Activated CD4-positive, alpha-beta T cell treated with anti-CD3 and anti-CD28 coated beads, Interleukin-2, amount 50 U/mL, for 4 hours (primary cell): ENCODE data around the gene MACROD2.

Experiments
- DNase-seq, 2 experiments: peaks; one replicate each; pipeline ENCODE4 v3.0.0-alpha.2; 2020

Gene MACROD2

DNA sequence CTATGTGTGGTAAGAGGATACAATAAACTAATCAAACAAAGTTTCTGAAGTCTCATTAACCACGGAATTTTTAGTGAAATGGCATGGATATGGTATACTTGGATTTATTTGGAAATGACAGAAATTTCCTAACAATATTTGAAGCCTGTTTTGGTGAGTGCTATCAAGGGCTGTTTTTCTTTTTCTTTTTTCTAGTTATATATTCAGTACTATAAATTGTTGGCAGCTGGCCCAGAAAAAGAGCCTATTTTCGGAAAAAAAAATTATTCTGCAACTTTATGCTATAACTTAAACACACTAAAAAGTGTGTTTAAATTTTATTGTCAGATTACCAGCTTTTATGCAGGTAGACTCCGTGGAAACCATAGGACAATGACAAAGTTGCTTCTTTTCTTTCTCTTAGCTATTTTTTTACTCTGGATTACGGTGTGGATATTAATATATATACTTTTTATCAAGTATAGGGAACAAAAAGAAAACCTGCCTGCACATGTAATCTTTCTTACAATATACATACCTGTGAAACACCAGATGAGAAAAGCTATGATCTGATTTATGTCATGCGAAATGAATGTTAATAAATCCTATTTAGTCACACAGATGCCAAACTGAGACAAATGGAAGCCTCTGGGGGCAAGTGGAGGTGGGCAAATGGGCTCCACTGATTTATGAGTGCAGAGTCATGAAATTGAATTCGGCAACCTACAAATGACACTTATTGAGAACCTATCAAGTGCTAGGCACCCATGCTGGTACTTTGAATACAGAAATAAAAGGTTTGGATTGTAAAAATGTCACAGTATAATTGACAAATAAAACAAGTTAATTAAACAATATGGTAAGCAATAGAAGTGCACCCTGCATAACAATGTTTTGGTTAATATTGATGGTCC is 1261.6 kb downstream of the MACROD2 start:
- DNase-seq, result no peak

DNA sequence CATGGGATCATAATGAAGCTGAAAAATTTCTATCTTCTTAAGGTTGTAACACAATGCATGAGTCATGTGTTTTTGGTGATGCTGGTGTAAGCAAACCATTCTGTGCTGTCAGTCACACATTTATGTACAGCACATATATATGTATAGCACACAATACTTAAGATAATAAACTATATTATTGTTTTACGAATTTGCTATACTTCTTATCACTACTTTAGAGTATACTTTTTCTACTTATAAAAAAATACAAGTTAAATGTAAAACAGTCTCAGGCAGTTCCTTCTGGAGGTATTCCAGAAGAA is 1262.2 kb downstream of the MACROD2 start:
- DNase-seq, result no peak

DNA sequence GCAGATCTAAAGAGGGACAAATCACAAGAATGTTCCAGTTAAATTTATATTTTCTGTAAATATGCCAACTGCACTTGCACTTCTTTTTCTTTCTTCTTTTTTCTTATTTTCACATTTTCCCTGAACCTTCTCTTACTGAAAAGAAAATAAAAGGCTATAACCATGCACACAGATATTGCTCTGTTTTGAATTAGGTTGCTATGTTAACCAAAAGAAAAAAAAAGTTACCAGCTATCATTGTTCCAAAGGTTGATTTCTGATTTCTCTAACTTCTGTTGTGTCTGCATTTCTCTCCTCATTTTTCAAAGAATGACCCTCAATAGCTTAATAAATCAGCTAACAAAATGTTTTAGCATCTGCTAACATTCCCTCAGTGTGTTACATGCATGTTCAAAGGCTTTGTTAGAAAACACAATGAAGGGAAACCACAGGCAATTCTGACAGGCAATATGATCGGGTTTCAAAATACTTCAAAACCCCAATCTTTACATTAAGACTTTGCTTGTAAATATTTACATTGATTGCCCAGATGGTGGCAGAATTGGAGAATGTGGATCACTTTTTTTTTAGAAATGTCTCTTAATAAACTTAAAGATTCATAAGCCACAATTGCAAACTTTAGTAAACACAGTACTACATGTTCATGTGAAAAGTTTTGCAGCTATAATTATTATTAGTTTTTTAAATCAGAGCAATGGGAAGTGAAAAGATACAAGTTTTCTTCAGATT is 1270.4 kb downstream of the MACROD2 start:
- no peak for DNase-seq

DNA sequence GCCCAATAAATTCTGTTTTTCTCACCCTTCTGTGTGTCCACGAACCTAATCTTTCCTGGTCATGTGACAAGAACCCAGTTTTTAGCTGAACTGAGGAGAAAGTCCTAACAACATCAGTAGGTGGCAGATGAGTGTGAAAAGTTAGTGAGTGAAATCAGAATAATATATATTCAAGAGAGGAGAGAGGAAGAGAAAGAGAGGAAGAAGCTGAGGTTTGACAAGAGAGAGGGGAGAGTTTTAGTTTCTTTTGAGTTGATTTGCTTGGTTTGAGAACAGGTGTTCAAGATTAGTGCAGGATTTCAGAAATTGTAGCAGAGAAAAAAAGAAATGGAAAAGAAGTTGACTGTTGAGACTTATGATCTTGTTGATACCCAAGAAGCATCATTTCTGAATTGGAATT is 1272.6 kb downstream of the MACROD2 start:
- DNase-seq, result no peak

DNA sequence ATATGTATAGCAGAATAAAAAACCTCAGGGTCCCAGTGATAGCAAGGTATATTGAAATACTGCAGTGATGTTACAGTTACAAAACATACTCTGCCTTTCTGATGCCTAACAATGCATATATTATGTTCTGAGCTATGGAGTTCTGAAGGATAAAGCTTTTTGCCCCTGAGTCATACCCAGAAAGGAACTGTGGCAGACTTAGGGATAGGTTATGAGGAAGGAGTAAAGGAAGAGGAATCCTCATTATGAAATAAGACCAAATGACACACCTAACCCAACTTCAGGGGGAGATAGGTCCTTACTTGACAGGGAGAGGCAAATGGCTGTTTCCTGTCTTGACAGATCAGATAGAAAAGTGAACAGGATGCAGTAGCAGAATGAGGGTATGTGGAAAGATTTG is 1282.7 kb downstream of the MACROD2 start:
- no peak for DNase-seq

DNA sequence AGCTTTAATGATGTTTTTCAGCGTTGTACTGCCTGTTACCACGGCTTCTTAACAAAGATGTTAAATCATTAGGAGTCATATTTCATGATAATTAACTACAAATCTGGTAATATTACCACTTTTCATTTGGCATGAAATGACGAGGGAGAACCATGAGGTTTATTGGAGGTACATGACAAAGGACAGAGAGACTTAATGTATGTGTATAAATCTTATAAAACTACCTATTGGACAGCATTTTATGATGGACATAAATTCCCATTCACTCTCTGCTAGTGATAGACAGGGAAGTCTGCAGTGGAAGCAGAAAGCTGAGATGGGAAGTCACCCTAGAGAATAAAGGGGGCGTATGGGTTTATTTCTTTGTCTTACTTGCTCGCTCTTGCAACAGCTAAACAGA is 1292.0 kb downstream of the MACROD2 start:
- DNase-seq, result no peak

DNA sequence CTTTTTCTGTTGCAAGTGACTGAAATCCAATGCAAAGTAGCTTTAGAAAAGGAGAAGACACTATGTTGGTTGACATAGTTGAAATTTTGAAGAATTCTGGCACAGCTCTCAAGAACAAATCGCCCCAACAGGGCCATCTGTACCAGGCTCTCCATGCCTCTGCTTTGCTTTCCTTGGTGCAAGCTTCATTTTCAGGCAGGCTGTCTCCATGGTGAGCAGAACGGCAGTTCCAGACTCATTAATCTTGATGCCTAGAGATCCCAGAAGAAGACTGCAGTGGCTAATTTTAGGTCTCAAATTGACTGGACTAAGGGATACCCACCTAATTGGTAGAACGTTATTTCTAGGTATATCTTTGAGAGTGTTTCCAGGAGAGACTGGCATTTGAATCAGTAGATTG is 1292.8 kb downstream of the MACROD2 start:
- no peak for DNase-seq

DNA sequence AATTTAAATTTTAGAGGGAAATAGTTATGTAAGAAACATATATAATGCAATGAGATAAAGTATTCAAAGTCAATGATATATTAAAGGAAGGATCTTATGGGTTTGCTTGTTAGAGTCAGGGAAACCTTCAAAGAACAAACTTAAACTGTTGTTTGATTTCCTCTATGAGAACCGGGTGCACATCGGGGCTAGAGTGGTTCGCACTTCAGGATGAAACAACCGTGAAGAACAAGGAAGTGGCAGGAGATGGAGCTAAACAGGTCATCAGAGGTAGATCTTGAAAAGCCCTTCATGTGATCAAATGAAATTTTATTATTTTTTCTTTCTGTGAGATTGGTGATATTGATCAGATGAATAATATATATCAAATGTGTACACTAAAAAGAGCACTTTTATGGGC is 1294.0 kb downstream of the MACROD2 start:
- DNase-seq, result no peak

DNA sequence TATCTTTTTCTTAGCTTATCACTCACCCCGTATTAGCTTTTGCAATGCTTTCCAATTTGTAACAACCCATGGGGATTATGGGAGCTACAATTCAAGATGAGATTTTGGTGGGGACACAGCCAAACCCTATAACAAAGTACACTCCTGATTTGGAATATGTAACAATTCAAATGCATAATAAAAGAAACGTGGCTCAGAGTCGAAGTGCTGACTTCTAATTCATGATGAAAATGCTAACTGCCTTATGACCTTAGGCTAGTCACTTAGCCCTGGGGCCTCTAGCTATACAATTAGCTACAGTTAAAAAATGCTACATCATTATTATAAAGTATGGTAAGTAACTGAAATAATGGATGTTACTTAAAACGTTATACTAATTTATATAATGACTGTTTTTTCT is 1297.1 kb downstream of the MACROD2 start:
- DNase-seq, result no peak

DNA sequence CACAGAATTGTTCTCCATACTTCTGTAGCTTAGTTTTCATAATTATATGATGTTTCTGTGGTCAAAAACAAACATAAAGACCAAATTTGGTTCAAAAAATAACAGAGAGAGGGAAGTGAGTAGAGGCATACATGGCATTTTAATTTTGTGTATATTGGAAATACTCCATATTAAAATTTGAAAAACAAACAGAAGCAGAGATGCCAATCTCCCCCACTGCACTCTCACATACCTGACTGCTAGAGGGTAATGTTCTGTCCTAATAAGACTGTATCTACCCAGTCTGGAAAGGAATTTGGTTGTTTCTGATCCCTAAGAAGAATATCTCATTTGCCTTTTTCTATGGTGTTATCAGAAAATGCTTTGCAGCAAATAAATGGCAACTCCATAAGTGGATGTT is 1301.1 kb downstream of the MACROD2 start:
- DNase-seq, result no peak

DNA sequence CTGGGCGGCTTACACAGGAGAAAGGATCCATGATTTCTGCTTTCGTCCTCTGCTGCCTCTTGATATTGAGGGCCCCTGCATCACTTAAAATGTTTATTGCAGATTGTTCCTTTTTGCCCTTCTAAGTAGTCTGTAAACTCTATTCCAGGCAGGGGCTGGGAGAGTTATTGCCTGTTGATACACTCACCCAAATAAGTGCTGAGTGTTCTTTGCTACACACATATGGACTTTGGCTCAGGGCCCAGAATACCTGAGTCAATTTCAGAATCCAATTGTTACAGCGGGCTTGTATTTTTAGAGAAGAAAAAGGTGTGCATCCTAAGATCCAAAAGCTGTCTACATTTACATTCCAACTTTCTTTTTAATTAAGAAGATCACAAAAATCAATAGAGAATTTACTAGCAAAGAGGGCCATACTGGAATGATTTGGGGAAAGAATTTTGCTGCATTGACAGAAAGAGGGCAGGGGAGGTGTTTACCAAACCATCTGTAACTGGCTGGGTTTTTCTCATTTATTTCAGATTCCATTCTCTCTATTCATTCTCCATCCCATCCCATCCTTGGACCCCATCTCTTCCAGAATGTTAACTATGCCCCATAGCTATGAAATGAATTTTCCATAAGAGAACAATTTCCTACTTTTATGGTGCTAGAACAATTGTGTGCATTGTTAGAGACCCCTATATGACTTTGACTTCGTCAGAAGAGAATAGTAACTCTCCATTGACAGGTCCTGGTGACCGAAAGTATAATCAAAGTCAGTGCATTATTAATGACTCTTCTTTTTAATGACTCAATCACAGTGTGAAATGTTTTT is 1302.0 kb downstream of the MACROD2 start:
- DNase-seq, result no peak

DNA sequence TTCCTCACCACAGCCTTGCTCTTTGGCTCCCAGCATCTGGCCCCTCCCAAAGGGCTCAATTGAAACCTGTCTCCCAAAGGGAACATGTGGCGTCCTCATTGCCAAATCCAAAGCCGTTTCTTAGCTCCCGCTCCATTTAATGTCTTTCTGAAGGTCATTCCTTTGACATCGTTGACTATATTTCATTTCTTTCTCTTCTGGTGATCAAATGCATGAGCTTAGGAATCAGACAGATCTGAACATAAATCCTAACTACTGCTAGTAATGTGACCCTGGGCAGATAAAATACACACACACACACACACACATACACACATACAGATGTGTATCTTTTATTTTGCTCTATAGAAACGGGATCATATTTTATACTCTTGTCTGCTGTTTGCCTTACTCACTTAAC is 1306.8 kb downstream of the MACROD2 start:
- no peak for DNase-seq

DNA sequence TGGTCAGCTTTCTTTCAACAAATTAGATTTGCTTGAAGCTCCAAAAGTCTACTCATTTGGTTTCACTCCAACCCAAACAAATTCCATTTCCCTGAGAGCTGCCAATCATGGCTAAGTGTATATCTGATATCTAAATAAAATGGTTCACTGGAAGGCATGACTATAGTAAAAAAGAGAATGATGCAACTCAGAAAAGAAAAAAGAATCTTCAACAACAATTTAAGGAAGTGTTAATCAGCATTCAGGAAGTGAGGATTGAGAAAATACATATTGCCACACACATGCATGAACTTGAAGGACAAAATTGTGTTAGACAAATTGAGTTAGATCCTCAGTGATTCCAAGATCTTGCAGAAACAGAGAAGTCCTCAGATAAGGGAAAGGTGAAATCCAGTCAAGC is 1315.0 kb downstream of the MACROD2 start:
- DNase-seq, result no peak

DNA sequence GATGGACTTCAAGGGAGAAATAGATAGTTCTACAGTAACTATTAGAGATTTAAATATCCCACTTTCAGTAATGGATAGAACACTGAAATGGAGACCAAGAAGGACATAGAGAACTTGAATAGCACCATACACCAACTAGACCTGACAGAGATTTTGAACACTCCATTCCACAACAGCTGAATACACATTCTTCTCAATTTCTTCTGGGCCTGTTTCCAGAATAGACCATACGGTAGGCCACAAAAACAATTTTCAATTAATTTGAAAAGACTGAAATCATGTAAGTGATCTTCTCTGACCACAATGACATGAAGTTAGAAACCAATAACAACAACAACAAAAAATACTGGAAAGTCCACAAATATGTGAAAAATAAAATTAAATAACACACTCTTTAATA is 1321.2 kb downstream of the MACROD2 start:
- no peak for DNase-seq

DNA sequence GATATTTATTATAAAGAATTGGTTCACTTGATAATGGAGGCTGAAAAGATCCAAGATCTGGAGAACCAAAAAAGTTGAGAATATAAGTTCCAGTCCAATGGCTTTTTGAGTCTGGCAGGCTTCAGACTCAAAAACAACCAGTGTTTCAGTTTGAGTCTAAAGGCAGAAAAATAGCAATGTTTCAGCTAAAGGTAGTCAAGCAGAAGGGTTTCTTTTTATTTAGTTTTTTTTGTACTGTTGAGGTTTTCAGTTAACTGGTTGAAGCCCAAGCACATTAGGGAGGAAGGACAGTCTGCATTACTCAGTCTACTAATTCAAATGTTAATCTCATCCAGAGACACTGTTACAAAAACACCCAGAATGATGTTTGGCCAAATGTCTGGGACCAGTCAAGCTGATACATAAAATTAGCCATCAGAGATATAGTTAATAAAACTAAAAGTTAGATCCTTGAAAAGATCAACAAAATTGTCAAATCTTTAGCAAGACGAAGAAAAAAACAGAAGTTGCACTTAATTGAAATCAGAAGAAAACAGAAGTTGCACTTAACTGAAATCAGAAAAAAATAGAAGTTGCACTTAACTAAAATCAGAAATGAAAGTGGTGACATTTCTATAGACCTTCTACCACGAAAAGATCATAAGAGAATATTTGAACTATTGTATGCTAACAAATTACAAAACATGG is 1322.4 kb downstream of the MACROD2 start:
- no peak for DNase-seq

DNA sequence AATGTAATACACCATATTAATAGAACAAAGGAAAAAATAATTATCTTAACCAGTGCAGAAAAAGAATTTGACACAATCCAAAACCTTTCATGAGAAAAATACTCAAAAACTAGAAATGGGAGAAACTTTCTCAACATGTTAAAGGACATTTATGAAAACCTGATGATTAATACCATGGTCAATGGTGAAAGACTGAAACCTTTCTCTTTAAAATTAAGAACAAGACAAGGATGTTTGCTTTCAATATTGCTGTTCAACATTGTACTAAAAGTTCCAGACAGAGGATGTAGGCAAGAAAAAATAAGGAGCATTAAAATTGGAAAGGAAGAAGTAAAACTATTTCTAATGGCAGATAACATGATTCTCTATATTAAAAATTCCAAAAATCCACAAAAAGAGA is 1323.4 kb downstream of the MACROD2 start:
- no peak for DNase-seq

DNA sequence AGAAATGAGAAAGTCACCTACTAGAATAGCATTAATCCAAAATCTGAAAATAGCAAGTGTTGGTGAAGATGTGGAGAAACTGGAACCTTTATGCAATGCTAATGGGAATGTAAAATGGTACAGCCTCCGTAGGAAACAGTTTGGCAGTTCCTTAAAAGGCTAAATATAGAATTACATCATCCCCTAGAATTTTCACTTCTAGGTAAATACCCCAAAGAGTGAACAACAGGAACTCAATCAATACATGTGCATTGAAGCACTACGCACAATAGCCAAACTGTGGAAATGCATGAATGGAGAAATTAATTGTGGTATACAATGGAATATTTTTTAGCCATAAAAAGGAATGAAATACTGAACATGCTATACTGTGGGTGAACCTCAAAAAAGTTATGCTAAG is 1324.1 kb downstream of the MACROD2 start:
- DNase-seq, result no peak

DNA sequence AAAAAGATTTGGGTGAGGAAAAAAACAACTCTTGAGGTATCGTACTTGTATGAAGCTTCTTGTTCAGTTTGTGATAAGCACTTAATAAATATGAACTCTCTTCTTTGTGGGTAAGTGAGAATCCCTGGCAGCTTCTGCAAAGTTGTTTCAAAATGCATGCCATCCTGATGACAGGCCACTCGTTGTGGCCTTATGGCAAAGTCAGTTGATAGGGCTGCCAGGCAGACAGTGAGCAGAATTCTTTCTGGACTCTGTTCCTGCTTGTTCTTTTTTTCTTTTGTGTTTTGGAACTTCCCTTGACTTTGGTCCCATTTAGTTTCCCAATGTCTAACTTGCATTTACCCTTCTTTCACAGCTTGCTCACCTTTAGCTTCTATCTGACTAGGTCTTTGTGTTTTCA is 1325.6 kb downstream of the MACROD2 start:
- no peak for DNase-seq

DNA sequence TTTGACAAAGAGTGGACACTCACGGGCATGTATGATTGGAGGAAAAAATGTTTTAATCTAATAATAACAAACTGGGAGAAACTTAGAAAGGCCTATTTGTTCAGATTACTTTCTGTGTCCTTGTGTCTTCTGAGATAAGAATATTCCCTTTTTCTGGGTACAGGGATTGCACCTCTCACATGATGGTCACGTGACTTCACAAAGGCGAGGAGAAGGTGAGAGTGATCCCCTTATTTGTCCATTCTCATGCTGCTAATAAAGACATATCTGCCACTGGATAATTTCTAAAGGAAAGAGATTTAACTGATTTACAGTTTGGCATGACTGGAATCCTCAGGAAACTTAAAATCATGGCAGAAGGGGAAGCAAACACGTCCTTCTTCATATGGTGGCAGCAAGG is 1331.8 kb downstream of the MACROD2 start:
- no peak for DNase-seq

DNA sequence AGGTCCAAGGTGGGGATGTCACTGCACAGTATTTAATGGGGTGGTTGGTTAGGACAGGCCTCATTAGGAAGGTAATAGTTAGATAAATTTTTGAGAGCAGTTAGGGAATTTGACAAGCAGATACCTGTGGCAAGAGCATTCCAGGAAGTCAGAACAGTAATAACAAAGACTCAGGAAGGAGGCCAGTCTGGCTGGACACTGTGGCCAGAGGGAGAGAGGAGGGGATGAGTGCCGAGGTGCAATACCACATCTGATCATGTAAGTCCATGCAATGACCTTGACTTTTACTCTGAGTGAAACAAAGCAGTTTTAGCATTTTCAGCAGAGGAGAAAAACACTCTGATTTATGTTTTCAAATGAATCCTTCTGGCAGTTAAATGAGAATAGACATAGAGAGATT is 1332.8 kb downstream of the MACROD2 start:
- DNase-seq, result no peak

DNA sequence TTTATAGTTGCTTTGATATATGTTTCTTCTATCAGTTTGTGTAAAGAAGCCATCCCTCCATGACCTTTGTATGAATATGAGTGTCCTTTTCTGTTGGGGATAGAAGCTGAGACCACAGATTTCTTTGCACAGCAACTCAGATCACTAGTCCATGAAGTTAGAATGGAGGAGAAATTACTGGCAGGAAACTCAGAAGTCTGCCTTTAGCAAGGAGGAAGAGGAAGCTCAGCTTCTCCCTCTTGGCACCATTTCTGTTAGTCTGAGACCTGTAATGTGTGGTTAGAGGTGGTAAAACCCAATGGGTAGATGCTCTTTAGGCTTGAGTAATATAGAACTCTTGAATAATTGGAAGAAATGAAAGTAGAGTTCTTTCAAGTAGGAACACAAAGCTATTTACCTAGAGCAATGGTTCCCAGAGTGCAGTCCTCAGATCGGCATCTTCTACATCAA is 1337.4 kb downstream of the MACROD2 start:
- no peak for DNase-seq

DNA sequence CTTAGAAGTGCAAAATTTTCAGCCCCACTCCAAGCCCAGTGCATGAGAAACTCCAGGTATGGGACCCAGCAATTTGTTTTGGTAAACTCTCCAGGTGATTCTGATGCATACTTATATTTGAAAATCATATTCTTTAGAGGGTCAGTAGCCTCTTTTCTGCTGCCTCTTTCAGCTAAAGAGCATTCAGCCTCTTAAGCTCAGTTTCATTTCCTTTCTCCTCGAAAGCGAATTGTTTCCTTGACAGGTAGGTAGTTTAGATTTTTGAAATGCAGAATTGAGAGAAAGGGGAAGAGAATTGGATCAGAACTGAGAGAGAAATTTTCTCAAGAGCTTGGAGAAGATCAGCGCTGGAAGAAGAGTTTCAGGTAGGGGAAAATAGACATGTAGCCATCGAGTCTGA is 1337.9 kb downstream of the MACROD2 start:
- no peak for DNase-seq

DNA sequence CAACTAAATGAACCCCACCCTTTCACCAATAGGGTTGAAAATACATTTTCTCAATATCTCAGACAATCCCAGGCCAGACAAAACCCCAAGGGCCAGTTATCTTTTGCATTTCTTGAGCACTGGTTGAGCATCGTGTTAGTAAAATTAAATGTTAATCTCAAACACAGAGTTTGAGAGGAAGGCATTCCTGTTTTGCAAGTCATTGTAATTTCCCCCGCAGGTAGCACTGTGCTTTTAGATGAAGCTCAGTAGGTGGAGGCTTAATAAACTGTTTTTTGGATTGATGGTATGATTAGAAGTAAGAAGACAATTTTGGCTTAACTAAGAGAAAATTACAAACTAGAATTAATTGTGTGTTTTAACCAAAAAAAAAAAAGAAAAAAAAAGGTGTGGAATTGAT is 1340.7 kb downstream of the MACROD2 start:
- no peak for DNase-seq
